ENCODE data around the gene SMPDL3A. TPM values are rescaled to one million over a fixed set of nuclear protein-coding genes. Genes with fewer than 3 reads are reported as not detected.

The SMPDL3A gene
- total and polyA plus RNA-seq, 9 of the 15 experiments (the other 6 are each of a cell fraction or from before 2014, with no cell fraction given) = 0.14 to 0.91 (median 0.54) TPM

GRCh38 chr6:122789182-122790027, at the start of gene SMPDL3A (continued):
- TF ChIP-seq JUN (IDR thresholded peaks at IDR 0.05; ENCODE audit: borderline replicate concordance, low read depth, low read length) (no peak), JUN (CRISPR knock-in tag; IDR thresholded peaks at IDR 0.05; ENCODE audit: borderline replicate concordance) (no peak), PHB (CRISPR knock-in tag; IDR thresholded peaks at IDR 0.05) (0 out of 2 replicates have a peak, but pooled peaks have one; percentile 28), POLR2G (IDR thresholded peaks at IDR 0.05; ENCODE audit: low read depth, low read length) (peak; percentile 79), ZMIZ1 (IDR thresholded peaks at IDR 0.05; ENCODE audit: low read depth in 2 of 2, low read length in 2 of 2) (no peak), SAP30 (IDR thresholded peaks at IDR 0.05; ENCODE audit: borderline replicate concordance, insufficient read depth, low read depth, low read length, poor library complexity, severe bottlenecking) (no peak), AFF4 (CRISPR knock-in tag; IDR thresholded peaks at IDR 0.05) (no peak), BDP1 (IDR thresholded peaks at IDR 0.05; ENCODE audit: insufficient read depth, insufficient read length) (no peak), KDM5B (IDR thresholded peaks at IDR 0.05; ENCODE audit: insufficient replicate concordance, low read depth, low read length) (peak; percentile 57), RNF219 (CRISPR knock-in tag; IDR thresholded peaks at IDR 0.05) (no peak), ZNF121 (CRISPR knock-in tag; conservative IDR thresholded peaks at IDR 0.05) (no peak), BRCA1 (IDR thresholded peaks at IDR 0.05) (no peak), BRCA1 (CRISPR knock-in tag; IDR thresholded peaks at IDR 0.05) (no peak), ARNT (IDR thresholded peaks at IDR 0.05) (no peak), SUPT5H (IDR thresholded peaks at IDR 0.05) (0 out of 2 replicates have a peak, but pooled peaks have one; percentile 29), ZNF511 (CRISPR knock-in tag; IDR thresholded peaks at IDR 0.05) (no peak), GTF2F1 (IDR thresholded peaks at IDR 0.05; ENCODE audit: low read depth, low read length) (no peak), ZNF134 (CRISPR knock-in tag; conservative IDR thresholded peaks at IDR 0.05) (no peak)
